ENCODE measurements around the gene GNG8. TPM values are rescaled to one million over a fixed set of nuclear protein-coding genes. Genes with fewer than 3 reads are reported as not detected.
"Not testable (repeated sequence)": the region's sequence is repeated elsewhere in the genome, so short reads cannot be mapped to it uniquely, and the experiment has no call there.

The GNG8 gene
- total RNA-seq, 4 donors from 2014 or later: not detected

DNA sequence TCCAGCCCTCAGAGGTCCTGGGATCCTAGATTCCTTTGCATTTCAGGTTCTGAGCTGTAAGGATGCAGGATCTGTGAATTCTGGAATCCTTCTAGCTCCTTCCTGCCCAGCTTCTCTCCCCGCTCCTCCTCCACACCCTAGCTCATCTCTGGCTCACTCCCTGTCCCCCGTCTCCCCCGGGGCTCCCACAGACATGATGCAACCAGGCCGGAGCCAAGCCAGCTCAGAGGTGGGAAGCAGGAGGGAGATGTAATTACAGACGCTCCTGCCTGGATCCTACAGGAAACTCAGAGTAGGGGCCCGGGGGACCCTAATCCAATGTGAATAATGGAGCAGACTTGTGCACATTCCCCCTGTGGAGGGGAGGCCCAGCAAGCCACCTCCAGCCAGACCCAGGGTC lies 4.5 kb downstream of the GNG8 start:
- Histone ChIP-seq H3K9me3 (no peaks in the 10 kb centered on the region), H3K4me3 (no peak overlapping the region), H3K27me3 (peaks cover 0 to 10% of the 10 kb centered on the region in 2 donors), H3K4me1 (peaks cover 4 to 26% (median 16%) of the 10 kb centered on the region in 4 donors), H3K27ac (no peak overlapping the region), H3K36me3 (no peaks in the 10 kb centered on the region)
- no peak for DNase-seq
- TF ChIP-seq, protein P1, sequence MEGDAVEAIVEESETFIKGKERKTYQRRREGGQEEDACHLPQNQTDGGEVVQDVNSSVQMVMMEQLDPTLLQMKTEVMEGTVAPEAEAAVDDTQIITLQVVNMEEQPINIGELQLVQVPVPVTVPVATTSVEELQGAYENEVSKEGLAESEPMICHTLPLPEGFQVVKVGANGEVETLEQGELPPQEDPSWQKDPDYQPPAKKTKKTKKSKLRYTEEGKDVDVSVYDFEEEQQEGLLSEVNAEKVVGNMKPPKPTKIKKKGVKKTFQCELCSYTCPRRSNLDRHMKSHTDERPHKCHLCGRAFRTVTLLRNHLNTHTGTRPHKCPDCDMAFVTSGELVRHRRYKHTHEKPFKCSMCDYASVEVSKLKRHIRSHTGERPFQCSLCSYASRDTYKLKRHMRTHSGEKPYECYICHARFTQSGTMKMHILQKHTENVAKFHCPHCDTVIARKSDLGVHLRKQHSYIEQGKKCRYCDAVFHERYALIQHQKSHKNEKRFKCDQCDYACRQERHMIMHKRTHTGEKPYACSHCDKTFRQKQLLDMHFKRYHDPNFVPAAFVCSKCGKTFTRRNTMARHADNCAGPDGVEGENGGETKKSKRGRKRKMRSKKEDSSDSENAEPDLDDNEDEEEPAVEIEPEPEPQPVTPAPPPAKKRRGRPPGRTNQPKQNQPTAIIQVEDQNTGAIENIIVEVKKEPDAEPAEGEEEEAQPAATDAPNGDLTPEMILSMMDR (IDR thresholded peaks at IDR 0.05): no peak
- TF ChIP-seq POLR2A (IDR thresholded peaks at IDR 0.05): no peak

DNA sequence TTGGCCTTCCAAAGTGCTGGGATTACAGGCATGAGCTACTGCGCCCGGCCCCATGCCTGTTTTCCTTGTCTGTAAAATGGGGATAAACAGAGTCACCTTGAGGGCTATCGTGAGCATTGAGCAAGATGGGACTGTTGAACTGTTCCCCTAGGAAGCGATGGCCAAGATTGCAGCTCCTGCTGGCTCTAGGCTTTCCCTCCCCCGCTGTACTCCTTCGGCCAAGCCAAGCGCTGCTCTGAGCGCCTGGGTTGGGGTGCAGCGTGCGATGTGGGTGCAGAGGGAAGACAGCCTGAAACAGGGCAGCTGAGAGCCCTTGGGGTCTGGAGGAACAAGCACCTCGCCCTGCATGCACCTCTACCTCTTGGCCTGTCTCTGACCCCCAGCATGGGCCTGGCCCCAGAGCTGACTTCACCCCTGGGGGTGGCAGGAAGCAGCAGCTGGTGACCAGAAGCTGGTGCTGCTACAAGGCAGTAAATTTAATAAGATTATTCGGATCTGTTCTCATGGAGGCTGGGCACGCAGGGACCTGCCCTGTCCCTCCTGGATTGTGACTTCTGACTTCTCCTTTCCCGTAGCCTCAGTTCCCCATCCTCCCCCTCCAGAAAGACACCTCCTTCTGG lies 5.3 kb downstream of the GNG8 start:
- no peak for DNase-seq
- H3K4me3 ChIP-seq: no peak overlapping the region
- no peak for TF ChIP-seq POLR2A (IDR thresholded peaks at IDR 0.05)
- TF ChIP-seq, protein P1 (IDR thresholded peaks at IDR 0.05): no peak
- H3K27ac ChIP-seq: no peak overlapping the region
- H3K27me3 ChIP-seq: peaks cover 0 to 10% of the 10 kb centered on the region in 2 donors
- no peaks in the 10 kb centered on the region for H3K9me3 ChIP-seq
- no peaks in the 10 kb centered on the region for H3K36me3 ChIP-seq
- peaks cover 4 to 30% (median 14%) of the 10 kb centered on the region in 4 donors for H3K4me1 ChIP-seq

DNA sequence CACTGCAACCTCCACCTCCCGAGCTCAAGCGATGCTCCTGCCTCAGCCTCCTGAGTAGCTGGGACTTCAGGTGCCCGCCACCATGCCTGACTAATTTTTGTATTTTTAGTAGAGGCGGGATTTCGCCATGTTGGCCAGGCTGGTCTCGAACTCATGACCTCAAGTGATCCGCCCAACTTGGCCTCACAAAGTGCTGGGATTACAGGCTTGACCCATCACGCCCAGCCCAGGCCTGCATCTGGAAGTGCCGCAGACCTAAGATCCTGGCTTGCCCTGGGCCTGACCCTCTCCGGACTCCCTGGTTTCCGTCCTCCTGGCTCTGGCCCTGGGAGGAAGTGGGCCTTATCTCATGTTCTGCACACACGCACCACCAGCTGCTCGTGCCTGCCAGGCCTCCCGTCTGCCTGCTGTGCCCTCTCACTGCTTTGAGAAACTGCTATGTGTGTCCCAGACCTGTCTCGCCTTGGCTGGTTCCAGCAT lies 6.4 kb downstream of the GNG8 start:
- Histone ChIP-seq H3K9me3 (no peaks in the 10 kb centered on the region), H3K4me1 (peaks cover 4 to 34% (median 15%) of the 10 kb centered on the region in 4 donors), H3K27ac (no peak overlapping the region), H3K36me3 (no peaks in the 10 kb centered on the region), H3K4me3 (no peak overlapping the region), H3K27me3 (peaks cover 0 to 4% of the 10 kb centered on the region in 2 donors)
- TF ChIP-seq, protein P1 (IDR thresholded peaks at IDR 0.05): no peak
- TF ChIP-seq POLR2A (IDR thresholded peaks at IDR 0.05): no peak
- DNase-seq: no peak

DNA sequence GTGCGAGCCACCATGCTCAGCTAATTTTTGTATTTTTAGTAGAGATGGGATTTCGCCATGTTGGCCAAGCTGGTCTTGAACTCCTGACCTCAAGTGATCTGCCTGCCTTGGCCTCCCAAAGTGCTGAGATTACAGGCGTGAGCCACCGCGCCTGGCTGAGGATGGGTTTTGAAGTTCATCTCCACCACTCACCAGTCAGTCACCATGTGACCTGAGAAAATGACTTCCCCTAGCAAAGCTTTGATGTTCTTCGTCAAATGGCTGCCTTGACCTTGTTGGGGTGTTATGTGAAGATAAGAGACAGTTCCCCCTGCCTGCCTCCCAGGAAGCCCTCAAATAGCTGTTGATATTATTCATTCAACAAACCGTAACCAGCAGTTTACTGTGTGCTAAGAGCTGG lies 7.0 kb downstream of the GNG8 start:
- H3K27me3 ChIP-seq, DNase-seq, H3K27ac ChIP-seq, H3K9me3 ChIP-seq, H3K4me3 ChIP-seq, H3K36me3 ChIP-seq: not testable (repeated sequence)
- peaks cover 4 to 33% (median 17%) of the 10 kb centered on the region in 4 donors for H3K4me1 ChIP-seq

DNA sequence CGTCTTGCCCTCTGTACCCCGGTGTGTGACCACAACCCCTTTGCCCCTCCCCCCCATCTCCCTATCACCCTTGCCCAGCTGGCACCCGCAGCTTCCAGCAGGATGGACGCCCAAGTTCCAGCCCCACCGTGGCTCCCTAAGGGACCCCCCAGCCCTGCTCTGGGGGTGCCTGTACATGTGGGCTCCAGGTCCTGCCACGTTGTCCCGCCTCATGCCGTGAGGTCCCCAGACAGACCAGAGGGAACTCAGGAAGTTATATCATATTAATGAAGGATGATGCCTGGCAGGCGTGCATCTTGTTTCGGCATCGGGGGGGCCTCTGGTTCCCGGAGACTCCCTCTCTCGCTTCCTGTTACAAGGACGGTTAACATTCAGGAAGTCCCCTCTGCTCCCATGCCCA lies 9.6 kb downstream of the GNG8 start:
- Histone ChIP-seq H3K4me1 (peaks cover 0 to 34% (median 8%) of the 10 kb centered on the region in 4 donors), H3K36me3 (no peaks in the 10 kb centered on the region), H3K4me3 (no peak overlapping the region), H3K27ac (peak overlapping the region; percentile 42 to 84 (median 67)), H3K9me3 (no peaks in the 10 kb centered on the region), H3K27me3 (no peaks in the 10 kb centered on the region)
- TF ChIP-seq, protein P1 (IDR thresholded peaks at IDR 0.05): no peak
- TF ChIP-seq POLR2A (IDR thresholded peaks at IDR 0.05): no peak
- DNase-seq: no peak

DNA sequence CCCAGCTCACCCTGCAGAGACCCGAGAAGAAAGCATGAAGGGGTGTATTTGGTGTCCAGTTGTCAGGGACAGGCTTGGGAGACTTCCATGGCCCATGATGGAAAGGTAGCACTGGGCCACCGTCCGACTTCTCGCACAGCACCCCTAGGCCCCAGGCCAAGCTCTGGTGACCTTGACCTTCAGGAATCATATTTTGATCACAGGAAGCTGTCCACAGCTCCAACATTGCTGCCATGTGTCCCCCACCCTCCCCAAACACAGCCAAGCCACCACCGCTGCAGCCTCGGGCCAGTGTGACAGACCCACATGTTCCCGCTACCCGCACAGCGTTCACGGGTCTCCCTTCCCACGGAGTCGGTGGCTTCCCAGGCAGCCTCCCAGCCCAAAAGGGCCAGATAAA lies 10.3 kb downstream of the GNG8 start:
- no peak for TF ChIP-seq POLR2A (IDR thresholded peaks at IDR 0.05)
- TF ChIP-seq, protein P1 (IDR thresholded peaks at IDR 0.05): no peak
- H3K4me3 ChIP-seq: no peak overlapping the region
- H3K36me3 ChIP-seq: no peaks in the 10 kb centered on the region
- H3K27ac ChIP-seq: peak overlapping the region; percentile 42 to 84 (median 67)
- H3K4me1 ChIP-seq: peaks cover 0 to 37% (median 8%) of the 10 kb centered on the region in 4 donors
- no peaks in the 10 kb centered on the region for H3K9me3 ChIP-seq
- DNase-seq: no peak
- H3K27me3 ChIP-seq: no peaks in the 10 kb centered on the region

Data from Peyer's patch (tissue), 4 donors.